SIG-M5 treated with dmso at 0.1 percent for 504 hours (cell line): ENCODE data around the gene LRRFIP1.

Experiments
- DNase-seq: peaks from one replicate; lab custom pipeline; 2025; ENCODE audit not compliant: unreplicated experiment; lab: John Stamatoyannopoulos, UW

Gene LRRFIP1

DNA sequence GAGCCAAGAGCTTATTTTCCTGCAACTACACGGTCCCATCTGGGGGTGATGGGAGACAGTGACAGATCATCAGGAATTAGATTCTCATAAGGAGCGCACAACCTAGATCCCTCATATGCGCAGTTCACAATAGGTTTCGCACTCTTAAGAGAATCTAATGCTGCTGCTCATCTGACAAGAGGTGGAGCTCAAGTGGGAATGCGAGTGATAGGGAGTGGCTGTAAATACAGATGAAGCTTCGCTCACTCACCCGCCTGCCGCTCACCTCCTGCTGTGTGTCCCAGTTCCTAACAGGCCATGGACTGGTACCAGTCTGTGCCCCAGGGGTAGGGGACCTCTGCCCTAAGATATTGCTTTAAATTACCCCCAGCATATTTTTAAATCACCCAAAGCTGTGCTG is 10.8 kb downstream of the LRRFIP1 start:
- DNase-seq, result no peak

GRCh38 chr2:237639052-237639835 is 11.9 kb downstream of the LRRFIP1 start:
- no peak for DNase-seq

DNA sequence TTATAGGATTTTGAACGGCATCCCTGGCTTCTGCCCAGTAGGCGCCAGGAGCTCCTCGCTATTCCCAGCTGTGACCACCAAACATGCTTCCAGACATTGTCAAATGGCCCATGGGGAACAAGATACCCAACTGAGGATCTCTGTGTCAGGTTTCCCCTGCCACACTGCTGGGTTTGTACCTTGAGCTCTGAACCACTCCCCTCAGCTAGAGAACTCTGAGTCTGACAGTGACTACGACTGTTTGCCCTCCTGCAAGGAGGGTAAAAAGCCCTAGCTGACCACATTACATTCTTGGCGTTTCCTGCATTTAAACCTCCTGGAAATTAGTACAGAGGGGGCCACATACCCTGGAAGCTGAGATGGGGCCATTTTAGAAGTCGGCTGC is 12.4 kb downstream of the LRRFIP1 start:
- DNase-seq, result no peak

DNA sequence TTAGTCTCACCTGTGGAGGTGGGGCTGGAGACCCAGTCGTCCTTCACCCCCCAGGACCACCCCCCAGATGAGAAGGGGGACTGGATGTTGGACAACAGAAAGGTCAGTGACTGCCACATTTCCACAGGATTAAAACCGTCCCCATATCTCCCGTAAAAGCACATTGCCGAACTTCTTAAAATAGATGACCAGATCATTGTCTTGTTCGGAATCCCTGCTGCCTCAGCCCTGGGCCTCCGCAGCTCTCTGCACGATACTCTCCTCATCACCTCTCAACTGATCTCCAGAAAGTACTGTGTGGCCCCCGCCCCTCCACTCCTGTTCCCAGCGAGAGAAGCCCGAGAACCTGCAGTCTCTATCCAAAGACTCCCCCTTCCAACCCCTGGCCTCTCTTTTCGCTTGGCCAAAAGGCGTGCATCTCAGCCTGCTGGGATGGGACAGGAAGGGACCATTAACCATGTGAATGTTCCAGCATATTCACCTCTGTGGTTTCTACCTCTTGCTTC is 13.2 kb downstream of the LRRFIP1 start:
- no peak for DNase-seq

GRCh38 chr2:237642038-237642734 is 14.8 kb downstream of the LRRFIP1 start:
- no peak for DNase-seq

DNA sequence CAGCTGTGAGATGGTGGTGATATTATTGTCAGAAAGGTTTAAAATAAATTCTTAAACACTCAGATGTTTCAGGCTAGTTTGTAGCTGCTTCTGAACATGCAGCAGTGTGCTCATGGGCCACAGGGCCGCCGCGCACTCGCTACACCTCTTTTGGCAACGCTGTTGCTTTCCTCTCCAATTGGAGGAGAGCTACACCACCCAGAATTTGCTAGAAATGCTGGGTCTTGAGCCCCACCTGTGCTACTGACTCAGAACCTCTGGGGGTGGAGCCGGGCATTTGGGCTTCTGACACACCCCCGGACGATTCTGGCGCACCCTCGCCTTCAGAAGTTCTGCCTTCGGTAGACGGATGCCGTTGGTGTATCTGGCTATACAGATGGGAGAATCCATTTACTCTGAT is 15.7 kb downstream of the LRRFIP1 start:
- DNase-seq, result no peak

- no peak for DNase-seq
Measured at GRCh38 chr2:237643582-237644380, 16.4 kb downstream of the LRRFIP1 start.

GRCh38 chr2:237644381-237644703 is 17.0 kb downstream of the LRRFIP1 start:
- DNase-seq, result no peak

GRCh38 chr2:237645261-237645660 is 17.9 kb downstream of the LRRFIP1 start:
- DNase-seq, result no peak

DNA sequence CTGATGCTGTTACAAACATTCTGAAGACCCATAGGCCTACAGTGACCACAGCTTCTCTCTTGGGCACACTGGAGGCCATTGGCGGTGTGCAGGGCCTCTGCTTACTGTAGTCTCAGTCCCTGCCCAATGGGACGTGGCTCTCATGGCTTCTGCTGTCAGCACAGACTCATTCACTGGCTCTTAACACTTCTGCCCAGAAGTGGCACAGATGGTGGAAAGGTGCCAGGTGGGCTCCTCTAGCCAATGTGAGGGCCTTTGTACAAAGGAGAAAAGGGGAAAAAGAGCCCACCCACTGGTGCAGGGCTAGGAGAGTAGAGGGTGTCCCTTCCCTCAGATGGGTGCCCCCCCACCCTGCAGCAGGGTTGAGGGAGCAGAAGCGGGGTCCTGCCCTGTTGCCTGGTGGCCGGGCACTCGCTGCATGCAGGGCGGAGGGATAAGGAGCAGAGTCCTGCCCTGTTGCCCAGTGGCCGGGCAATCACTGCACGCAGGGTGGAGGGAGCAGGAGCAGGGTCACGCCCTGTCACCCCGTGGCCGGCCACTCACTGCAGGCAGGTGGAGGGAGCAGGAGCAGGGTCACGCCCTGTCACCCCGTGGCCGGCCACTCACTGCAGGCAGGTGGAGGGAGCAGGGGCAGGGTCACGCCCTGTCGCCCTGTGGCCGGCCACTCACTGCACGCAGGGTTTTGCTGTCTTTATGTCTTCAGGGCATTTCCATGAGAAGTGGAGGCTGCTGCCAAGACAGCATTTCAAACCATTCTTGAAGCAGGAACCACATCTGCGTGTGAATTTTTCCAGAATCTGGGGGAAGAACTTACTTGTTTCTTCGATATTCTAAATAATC is 20.0 kb downstream of the LRRFIP1 start:
- DNase-seq, result no peak

DNA sequence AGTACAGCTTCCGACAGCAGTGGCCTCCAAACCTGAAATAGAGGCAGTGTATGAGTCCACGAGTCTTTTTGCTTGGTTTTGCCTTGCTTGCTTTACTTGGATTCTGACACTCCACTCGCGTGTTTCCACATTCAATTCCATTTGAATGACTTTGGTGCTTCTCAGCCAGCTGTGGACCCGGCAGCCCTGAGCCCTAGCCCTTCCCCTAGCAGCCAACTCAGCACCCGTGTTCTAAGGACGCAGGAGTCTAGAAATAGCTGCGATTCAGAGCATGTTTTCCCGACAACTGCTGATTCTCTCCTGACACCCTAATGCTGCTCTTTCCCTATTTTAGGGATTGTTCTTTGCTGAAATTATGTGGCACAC is 20.6 kb downstream of the LRRFIP1 start:
- no peak for DNase-seq

GRCh38 chr2:237649541-237650454 is 22.4 kb downstream of the LRRFIP1 start:
- no peak for DNase-seq

DNA sequence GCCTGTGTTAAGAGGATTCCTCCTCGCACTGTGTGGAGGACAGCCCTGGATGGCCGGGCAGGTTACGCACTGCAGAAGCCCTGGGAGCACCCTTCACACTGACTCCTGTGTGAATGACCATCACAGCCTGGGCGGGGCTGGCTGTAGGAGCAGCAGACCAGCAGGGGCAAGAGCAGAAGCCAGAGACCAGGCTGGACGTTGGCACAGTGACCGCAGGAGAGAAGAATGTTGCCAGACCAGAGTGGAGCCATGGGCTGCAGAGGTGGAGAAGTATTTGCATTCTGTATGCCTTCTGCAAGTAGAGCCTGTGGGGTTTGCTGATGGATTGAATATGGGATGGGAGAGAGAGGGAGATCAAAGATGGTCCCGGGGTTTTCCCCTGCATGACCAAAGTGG is 23.1 kb downstream of the LRRFIP1 start:
- peak; percentile 12 for DNase-seq

GRCh38 chr2:237651761-237652160 is 24.4 kb downstream of the LRRFIP1 start:
- no peak for DNase-seq

DNA sequence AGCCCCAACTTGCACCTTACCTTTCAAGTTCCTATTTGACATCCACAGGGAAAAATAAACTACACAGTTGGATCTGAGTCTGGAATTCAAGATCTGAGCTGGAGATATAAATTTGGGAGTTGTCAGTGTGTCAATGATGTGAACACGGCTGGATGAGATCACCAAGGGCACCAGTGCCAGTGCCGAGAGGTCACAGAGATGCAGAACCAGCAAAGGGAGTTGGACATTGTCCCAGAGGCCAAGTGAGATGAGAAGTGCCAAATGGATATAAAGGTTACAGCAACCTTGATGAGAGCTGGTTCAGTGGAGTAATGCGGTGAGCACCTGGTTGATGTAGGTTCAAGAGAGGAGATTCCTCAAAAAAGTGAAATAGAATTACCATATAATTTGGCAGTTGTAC is 24.8 kb downstream of the LRRFIP1 start:
- no peak for DNase-seq

GRCh38 chr2:237652854-237653253 is 25.5 kb downstream of the LRRFIP1 start:
- DNase-seq, result peak; percentile 28

DNA sequence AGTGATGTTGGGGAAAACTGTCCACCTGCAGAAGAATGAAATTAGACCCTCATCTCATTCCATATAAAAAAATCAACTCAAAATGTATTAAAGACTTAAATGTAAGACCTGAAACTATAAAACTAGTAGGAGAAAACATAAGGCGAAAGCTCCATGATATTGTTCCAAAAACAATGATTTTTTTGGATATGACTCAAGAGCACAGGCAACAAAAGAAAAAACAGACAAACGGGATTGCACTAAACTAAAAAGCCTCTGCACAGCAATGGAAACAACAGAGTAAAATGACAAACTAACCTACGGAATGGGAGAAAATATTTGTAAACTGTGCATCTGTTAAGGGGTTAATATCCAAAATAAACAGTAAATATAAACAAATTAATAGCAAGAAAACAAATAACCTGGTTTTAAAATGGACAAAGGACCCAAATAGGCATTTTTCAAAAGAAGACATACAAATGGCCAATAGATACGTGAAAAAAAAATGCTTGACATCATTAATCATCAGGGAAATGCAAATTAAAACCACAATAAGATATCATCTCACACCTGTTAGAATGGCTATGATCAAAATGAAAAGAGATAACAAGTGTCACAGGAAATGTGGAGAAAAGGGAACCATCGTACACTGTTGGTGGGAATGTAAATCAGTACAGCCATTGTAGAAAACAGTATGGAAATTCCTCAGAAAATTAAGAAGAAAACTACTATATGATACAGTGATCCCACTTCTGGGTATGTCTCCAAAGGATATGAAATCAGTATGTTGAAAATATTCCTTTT is 26.6 kb downstream of the LRRFIP1 start:
- no peak for DNase-seq

DNA sequence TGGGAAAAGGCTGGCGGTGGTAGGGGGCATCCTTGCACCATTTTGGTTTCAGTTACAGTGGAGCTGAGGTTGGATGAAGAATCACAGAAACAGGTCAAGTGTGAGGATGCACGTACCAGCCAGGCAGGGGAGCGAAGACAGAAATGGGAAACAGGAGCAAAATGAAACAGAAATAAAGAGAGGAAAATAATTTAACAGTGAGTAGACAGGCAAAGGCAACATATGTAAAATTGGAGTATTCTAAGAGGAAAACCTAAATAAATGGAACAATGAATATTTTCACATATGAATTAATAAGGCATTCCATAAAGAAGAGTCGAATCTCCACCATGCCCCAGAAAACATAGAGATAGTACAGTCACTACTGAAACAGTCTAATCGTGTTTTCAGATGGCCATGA is 29.7 kb downstream of the LRRFIP1 start:
- no peak for DNase-seq

DNA sequence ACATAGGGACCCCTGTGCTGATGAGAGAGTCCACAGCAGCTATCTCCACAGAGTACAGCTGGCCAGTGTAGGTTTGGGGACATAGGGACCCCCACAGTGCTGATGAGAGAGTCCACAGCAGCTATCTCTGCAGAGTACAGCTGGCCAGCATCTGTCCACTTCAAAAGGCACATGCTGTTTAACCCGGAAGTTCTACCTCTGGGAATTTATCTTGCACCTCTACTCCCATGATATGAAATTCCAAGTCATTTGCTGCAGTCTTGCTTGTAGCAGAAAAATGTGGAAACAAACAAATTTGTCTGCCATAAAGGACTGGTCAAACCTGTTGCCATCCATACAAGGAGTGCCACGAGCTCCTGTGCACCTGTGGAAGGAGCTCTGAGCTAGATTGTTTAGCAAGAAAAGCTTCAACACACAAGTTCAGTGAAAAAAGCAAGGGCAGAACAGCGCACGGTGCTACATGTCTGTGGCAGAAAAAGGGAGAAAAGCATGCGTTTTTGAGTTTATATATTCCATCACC is 33.1 kb downstream of the LRRFIP1 start:
- DNase-seq, result peak; percentile 13
